T-helper 9 cell (primary cell): Measurements from ENCODE around the gene GOLGB1.

Experiments used
- DNase-seq: peaks from one replicate; pipeline ENCODE4 v3.0.0-alpha.2; 2020

Gene GOLGB1

DNA sequence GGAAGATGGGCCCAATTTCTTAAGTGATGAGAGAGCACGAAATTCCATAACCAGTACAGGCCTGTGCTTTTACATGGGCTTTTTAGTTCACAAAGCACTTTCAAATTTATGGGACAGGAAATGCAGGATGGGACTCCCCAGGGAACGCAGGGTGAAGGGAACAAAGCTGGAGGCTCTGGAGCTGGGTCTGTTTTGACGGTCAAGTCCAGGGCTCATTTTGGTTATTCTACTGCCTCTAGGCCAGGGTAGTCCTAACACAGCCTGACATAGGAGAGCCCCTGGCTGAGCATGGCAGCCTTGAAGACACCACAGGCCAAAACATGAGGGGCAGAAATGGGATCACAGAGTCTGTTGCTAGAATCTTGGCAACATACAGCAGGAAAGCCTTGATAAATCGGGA lies 122.3 kb downstream of the GOLGB1 start:
- no peak for DNase-seq

DNA sequence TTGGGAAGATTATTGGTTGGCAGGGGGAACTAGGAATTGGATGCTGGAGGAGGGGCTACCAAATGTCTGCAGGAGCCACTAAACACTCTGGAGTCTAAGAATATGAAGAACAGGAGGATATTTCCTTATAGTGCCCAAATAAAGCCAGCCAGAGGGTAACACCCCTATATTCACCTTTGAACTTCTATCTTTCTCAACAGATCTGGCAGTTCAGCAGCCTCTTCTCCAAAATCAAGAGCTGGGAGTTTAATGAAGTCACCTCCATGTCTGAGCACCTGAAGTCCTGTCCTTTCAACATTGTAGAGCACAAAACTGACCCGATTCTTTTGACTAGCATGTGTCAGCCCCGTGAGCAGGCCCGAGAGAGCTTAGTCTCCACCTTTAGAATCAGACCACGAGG lies 123.0 kb downstream of the GOLGB1 start:
- no peak for DNase-seq

DNA sequence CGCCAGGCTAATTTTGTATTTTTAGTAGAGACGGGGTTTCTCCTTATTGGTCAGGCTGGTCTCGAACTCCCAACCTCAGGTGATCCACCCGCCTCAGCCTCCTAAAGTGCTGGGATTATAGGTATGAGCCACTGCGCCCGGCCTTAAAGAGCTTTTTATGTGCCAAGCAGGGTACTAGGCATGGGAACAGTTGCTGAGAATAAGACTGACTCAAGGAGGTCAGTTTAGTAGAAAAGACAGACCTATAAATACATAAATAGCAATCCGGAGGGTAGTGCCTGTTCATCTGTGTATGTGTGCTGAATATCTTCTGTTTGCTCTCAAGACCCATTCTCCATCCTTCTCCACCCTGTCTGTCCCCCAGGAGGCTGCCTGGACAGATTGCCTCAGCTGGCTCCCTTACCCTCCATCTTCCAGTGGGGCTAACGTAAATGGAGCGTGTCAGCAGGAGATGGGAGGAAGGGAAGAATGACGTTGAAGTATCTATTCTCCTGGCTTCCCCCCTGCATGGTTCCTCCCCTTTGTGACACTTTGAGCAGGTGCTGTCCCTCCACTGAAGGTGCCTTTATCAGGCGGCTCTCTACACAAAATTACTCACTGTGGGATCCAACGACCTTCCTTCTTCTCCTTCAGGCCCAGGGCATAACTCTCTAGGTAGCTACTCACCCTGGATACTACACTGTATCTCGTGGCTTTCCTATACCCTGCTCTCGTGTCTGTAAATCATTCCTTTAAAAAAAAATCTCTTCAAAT lies 125.2 kb downstream of the GOLGB1 start:
- no peak for DNase-seq

- DNase-seq = no peak
Measured at GRCh38 chr3:121621491-121621890, 128.1 kb downstream of the GOLGB1 start.

DNA sequence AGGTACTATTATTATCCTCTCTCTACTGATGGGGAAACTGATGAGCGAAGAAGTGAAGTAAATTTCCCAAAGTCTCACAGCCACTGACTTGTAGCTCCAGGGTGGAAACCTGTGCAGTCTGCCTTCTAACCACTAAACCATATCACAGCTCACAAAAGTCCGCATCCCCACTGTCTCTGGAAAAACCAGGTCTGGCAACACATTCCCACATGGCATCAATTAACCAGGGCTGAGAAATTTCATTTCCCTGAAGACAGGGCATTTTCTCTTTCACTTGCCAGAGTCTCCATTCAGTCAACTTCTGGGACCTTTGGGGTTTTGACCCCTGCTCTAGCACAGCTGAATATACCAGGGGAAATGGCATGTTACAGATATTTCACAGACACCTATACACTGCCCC lies 129.8 kb downstream of the GOLGB1 start:
- no peak for DNase-seq
